DND-41 (cell line): Measurements from ENCODE around the gene NRG2.

Experiments
- ATAC-seq: fragments of 200-7000 bp; cut with Tn5 transposase; 3 replicates; pipeline ENCODE4 v1.9.1; 2021; ENCODE audit warnings: low read depth; ENCODE audit not compliant: insufficient read depth
- DNase-seq: peaks from one replicate; pipeline ENCODE4 v3.0.0-alpha.2; 2020
- H2AFZ ChIP-seq: 2 replicates; pipeline ENCODE4 v1.6.0; 2012; ENCODE audit warnings: low read depth, low read length
- H3K27ac ChIP-seq: 2 replicates; pipeline ENCODE4 v1.5.1; 2012; ENCODE audit warnings: low read length, inconsistent platforms
- H3K27me3 ChIP-seq: fragments of 200-600 bp; sonication (generic); 2 replicates; pipeline ENCODE4 v1.6.0; 2012; ENCODE audit warnings: low read length, mild to moderate bottlenecking, inconsistent platforms; ENCODE audit not compliant: insufficient read depth, poor library complexity
- H3K36me3 ChIP-seq: 2 replicates; pipeline ENCODE4 v1.5.1; 2012; ENCODE audit warnings: low read length, inconsistent platforms; ENCODE audit not compliant: insufficient read depth
- H3K4me1 ChIP-seq: 2 replicates; pipeline ENCODE4 v1.5.1; 2012; ENCODE audit warnings: mild to moderate bottlenecking, low read length; ENCODE audit not compliant: insufficient read depth
- H3K4me2 ChIP-seq: 2 replicates; pipeline ENCODE4 v1.6.0; 2012; ENCODE audit warnings: mild to moderate bottlenecking, moderate library complexity, low read length, inconsistent platforms; ENCODE audit not compliant: insufficient read depth
- H3K4me3 ChIP-seq, 2 experiments: fragments of 200-600 bp in 1 of 2; shearing (Covaris generic) in 1 of 2; 2 replicates each; pipeline ENCODE4 v1.5.1; 2012 to 2016; ENCODE audit warnings: inconsistent platforms in 2 of 2, low read length in 2 of 2, mild to moderate bottlenecking in 2 of 2, low read depth in 1 of 2, moderate library complexity in 1 of 2
- H3K79me2 ChIP-seq: 2 replicates; pipeline ENCODE4 v1.6.0; 2012; ENCODE audit warnings: low read length, inconsistent platforms; ENCODE audit not compliant: insufficient read depth
- H3K9ac ChIP-seq: 2 replicates; pipeline ENCODE4 v1.6.0; 2012; ENCODE audit warnings: low read depth, mild to moderate bottlenecking, inconsistent platforms, low read length, moderate library complexity
- H3K9me3 ChIP-seq: 2 replicates; pipeline ENCODE4 v1.5.1; 2012; ENCODE audit warnings: low read length, moderate library complexity, mild to moderate bottlenecking, inconsistent platforms; ENCODE audit not compliant: insufficient read depth, severe bottlenecking
- H4K20me1 ChIP-seq: 2 replicates; pipeline ENCODE4 v1.6.0; 2012; ENCODE audit warnings: low read length; ENCODE audit not compliant: insufficient read depth
- CTCF ChIP-seq: IDR thresholded peaks from 2 replicates; pipeline ENCODE4 v1.5.1; 2012; ENCODE audit warnings: borderline replicate concordance, low read length, moderate library complexity, mild to moderate bottlenecking; ENCODE audit not compliant: poor library complexity, severe bottlenecking; ENCODE audit errors: extremely low read depth
- EZH2 ChIP-seq: IDR thresholded peaks from 3 replicates; pipeline ENCODE4 v1.6.1; 2012; ENCODE audit warnings: borderline replicate concordance, low read depth, mild to moderate bottlenecking, moderate library complexity, low read length, inconsistent platforms; ENCODE audit not compliant: severe bottlenecking

NRG2 gene

GRCh38 chr5:140011297-140011802 lies 31.7 kb downstream of the NRG2 start:
- DNase-seq (no peak), ATAC-seq (no peak)
- Histone ChIP-seq H3K4me1 (no peaks in the 10 kb centered on the region), H3K4me3 (no peak overlapping the region), H3K79me2 (no peaks in the 10 kb centered on the region), H3K9ac (no peak overlapping the region), H4K20me1 (no peaks in the 10 kb centered on the region), H3K4me2 (no peak overlapping the region), H3K27me3 (peaks cover 29% of the 10 kb centered on the region), H3K9me3 (no peaks in the 10 kb centered on the region), H3K36me3 (no peaks in the 10 kb centered on the region), H3K27ac (no peak overlapping the region), H2AFZ (no peak overlapping the region)
- TF ChIP-seq EZH2 (no peak), CTCF (no peak)

- no peak overlapping the region for H3K9ac ChIP-seq
- no peaks in the 10 kb centered on the region for H3K9me3 ChIP-seq
- peaks cover 26% of the 10 kb centered on the region for H3K27me3 ChIP-seq
- no peaks in the 10 kb centered on the region for H4K20me1 ChIP-seq
- no peak for TF ChIP-seq EZH2
- TF ChIP-seq CTCF = no peak
- H3K4me2 ChIP-seq = no peak overlapping the region
- no peak overlapping the region for H3K4me3 ChIP-seq
- no peaks in the 10 kb centered on the region for H3K79me2 ChIP-seq
- DNase-seq = no peak
- H2AFZ ChIP-seq = no peak overlapping the region
- no peak for ATAC-seq
- H3K27ac ChIP-seq = no peak overlapping the region
- no peaks in the 10 kb centered on the region for H3K36me3 ChIP-seq
- no peaks in the 10 kb centered on the region for H3K4me1 ChIP-seq
Observed at GRCh38 chr5:140010798-140011197, 32.3 kb downstream of the NRG2 start.

- H3K27ac ChIP-seq = no peak overlapping the region
- ATAC-seq = no peak
Observed at GRCh38 chr5:140007311-140007710, 35.8 kb downstream of the NRG2 start.

More at GRCh38 chr5:140007311-140007710, 35.8 kb downstream of the NRG2 start:
- H3K9me3 ChIP-seq = no peaks in the 10 kb centered on the region
- TF ChIP-seq EZH2 = no peak
- no peak for TF ChIP-seq CTCF
- no peak overlapping the region for H3K4me2 ChIP-seq
- no peak for DNase-seq
- H3K27me3 ChIP-seq = peaks cover 25% of the 10 kb centered on the region
- no peak overlapping the region for H2AFZ ChIP-seq
- H3K79me2 ChIP-seq = no peaks in the 10 kb centered on the region
- no peaks in the 10 kb centered on the region for H4K20me1 ChIP-seq
- H3K36me3 ChIP-seq = no peaks in the 10 kb centered on the region
- H3K4me3 ChIP-seq = no peak overlapping the region
- H3K4me1 ChIP-seq = no peaks in the 10 kb centered on the region
- H3K9ac ChIP-seq = no peak overlapping the region
